ENCODE results near the gene BOLA1. TPM values are rescaled to one million over a fixed set of nuclear protein-coding genes. Genes with fewer than 3 reads are reported as not detected.

The BOLA1 gene
- total and polyA plus RNA-seq, 2 donors (not counting 3 experiments of a cell fraction or from before 2014, with no cell fraction given) = 10.8 to 12.2 TPM

DNA sequence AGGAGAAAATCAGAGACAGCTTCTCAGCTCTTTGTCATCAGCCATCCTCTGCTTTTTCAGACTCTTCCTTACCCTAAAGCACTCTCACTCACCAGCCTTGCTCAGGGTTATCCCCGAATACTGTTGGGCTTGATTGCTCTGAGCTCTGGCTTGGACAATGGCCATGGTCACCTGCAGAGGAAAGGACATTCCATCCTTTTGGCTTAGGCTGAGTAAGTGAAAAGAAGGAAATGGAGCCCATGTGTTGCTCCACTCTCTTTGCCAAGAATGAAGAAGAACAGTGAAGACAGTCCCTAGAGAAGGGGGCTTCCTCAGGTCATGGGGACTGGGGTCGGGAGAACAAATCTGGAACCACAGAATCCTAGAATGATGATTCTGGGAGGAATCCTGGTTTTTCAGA lies 35.0 kb downstream of the BOLA1 start:
- H3K9me3 ChIP-seq (replicated peaks; ENCODE audit: control insufficient read depth, insufficient read depth, low read length) = no peaks in the 10 kb centered on the region
- H3K4me2 ChIP-seq (ENCODE audit: insufficient read depth, low read length) = no peak overlapping the region
- H2AFZ ChIP-seq (ENCODE audit: low read depth, low read length) = no peak overlapping the region
- CTCF ChIA-PET = interaction anchor here (1.0 kb wide), 1 partner anchor 253 kb away, joined by 3 read pairs; no protein-coding TSS in a partner anchor
- POLR2A ChIA-PET = no interaction called here
- BruUV-seq (replicated peaks) = no TSS peak
- H4K20me1 ChIP-seq (replicated peaks; ENCODE audit: control insufficient read depth, extremely low read depth, insufficient read depth, low read length) = no peaks in the 10 kb centered on the region
- H3K27ac ChIP-seq (ENCODE audit: insufficient read depth, low read depth, low read length) = no peak overlapping the region
- H3K4me1 ChIP-seq (ENCODE audit: control insufficient read depth, extremely low read depth, insufficient read depth, low read length) = peaks cover 37% of the 10 kb centered on the region
- peak; percentile 61 for FAIRE-seq
- no peaks in the 10 kb centered on the region for H3K27me3 ChIP-seq (ENCODE audit: control insufficient read depth in 2 of 2, insufficient read depth in 2 of 2, low read length in 2 of 2)
- TF ChIP-seq CTCF (IDR thresholded peaks at IDR 0.05; ENCODE audit: extremely low read depth in 1 of 2, insufficient read depth in 1 of 2, low read depth in 1 of 2, low read length in 2 of 2) (no peak), GATA2 (IDR thresholded peaks at IDR 0.05; ENCODE audit: insufficient read depth, insufficient read length, low read depth, low read length) (no peak), MYC (IDR thresholded peaks at IDR 0.05; ENCODE audit: low read depth, low read length) (no peak)
- DNase-seq (ENCODE audit: low read depth, low spot score) = no peak
- no peak overlapping the region for H3K9ac ChIP-seq (replicated peaks; ENCODE audit: extremely low read depth, insufficient read depth, low read length)
- intact Hi-C loops (cut with micrococcal nuclease) = no loop called here
- no peaks in the 10 kb centered on the region for H3K79me2 ChIP-seq (ENCODE audit: control insufficient read depth, insufficient read depth, low read length)
- H3K4me3 ChIP-seq (replicated peaks in 1 of 3; ENCODE audit: insufficient read depth in 1 of 3, low read depth in 1 of 3, low read length in 3 of 3) = no peak overlapping the region
- dilution Hi-C loops (cut with MboI; ENCODE audit: extremely low pct_ligation_motif_present, low sequenced_read_pairs) = no loop called here
- H3K36me3 ChIP-seq (ENCODE audit: control insufficient read depth in 2 of 2, extremely low read depth in 1 of 2, insufficient read depth in 2 of 2, low read length in 2 of 2) = no peaks in the 10 kb centered on the region
- H3K9me1 ChIP-seq (replicated peaks; ENCODE audit: control insufficient read depth, extremely low read depth, insufficient read depth, low read length) = no peaks in the 10 kb centered on the region

GRCh38 chr1:149936170-149936991 lies 37.0 kb downstream of the BOLA1 start, which contains the start of gene MTMR11:
Gene MTMR11, minus strand, starts transcription at chr1:149936879. Its CDS starts 232 bp downstream, at chr1:149936647.
- Histone ChIP-seq H2AFZ (ENCODE audit: low read depth, low read length) (peak within 1 kb of the TSS; percentile 32), H3K9me3 (replicated peaks; ENCODE audit: control insufficient read depth, insufficient read depth, low read length) (no peaks in the 10 kb centered on the region), H4K20me1 (replicated peaks; ENCODE audit: control insufficient read depth, extremely low read depth, insufficient read depth, low read length) (no peaks in the 10 kb centered on the region), H3K9me1 (replicated peaks; ENCODE audit: control insufficient read depth, extremely low read depth, insufficient read depth, low read length) (no peaks in the 10 kb centered on the region), H3K4me1 (ENCODE audit: control insufficient read depth, extremely low read depth, insufficient read depth, low read length) (peaks cover 38% of the 10 kb centered on the region), H3K4me3 (replicated peaks in 1 of 3; ENCODE audit: insufficient read depth in 1 of 3, low read depth in 1 of 3, low read length in 3 of 3) (peak within 1 kb of the TSS; percentile 29 to 47 (median 45)), H3K4me2 (ENCODE audit: insufficient read depth, low read length) (peak within 1 kb of the TSS; percentile 75), H3K27me3 (ENCODE audit: control insufficient read depth in 2 of 2, insufficient read depth in 2 of 2, low read length in 2 of 2) (no peaks in the 10 kb centered on the region), H3K9ac (replicated peaks; ENCODE audit: extremely low read depth, insufficient read depth, low read length) (no peak within 1 kb of the TSS), H3K79me2 (ENCODE audit: control insufficient read depth, insufficient read depth, low read length) (no peaks in the 10 kb centered on the region), H3K36me3 (ENCODE audit: control insufficient read depth in 2 of 2, extremely low read depth in 1 of 2, insufficient read depth in 2 of 2, low read length in 2 of 2) (no peaks in the 10 kb centered on the region), H3K27ac (ENCODE audit: insufficient read depth, low read depth, low read length) (no peak within 1 kb of the TSS)
- dilution Hi-C loops (cut with MboI; ENCODE audit: extremely low pct_ligation_motif_present, low sequenced_read_pairs) (no loop called here), intact Hi-C loops (cut with micrococcal nuclease) (no loop called here)
- CTCF ChIA-PET = interaction anchor here (1.0 kb wide), 1 partner anchor 48 kb away, joined by 3 read pairs; no protein-coding TSS in a partner anchor
- POLR2A ChIA-PET = interaction anchor here (2.0 kb wide), 1 partner anchor 48 kb away, joined by 6 read pairs; a partner anchor contains a TSS
- FAIRE-seq (peak; percentile 75), DNase-seq (ENCODE audit: low read depth, low spot score) (no peak)
- TF ChIP-seq CTCF (IDR thresholded peaks at IDR 0.05; ENCODE audit: extremely low read depth in 1 of 2, insufficient read depth in 1 of 2, low read depth in 1 of 2, low read length in 2 of 2) = no peak
- peak; percentile 12 for TF ChIP-seq POLR2AphosphoS5 (IDR thresholded peaks at IDR 0.05; ENCODE audit: insufficient read depth, low read depth, low read length)
- no TSS peak for BruUV-seq (replicated peaks)

Data from endothelial cell of umbilical vein (primary cell).